Erythroblast (primary cell): ENCODE measurements around the gene ITPR3.

ENCODE experiments used
- DNase-seq, 2 experiments: peaks; one replicate each; lab custom pipeline; 2025; lab: John Stamatoyannopoulos, UW
- GATA1 ChIP-seq: IDR thresholded peaks from 2 replicates; pipeline ENCODE4 v1.6.1; 2011; ENCODE audit warnings: low read depth, mild to moderate bottlenecking, control low read depth, low read length, moderate library complexity
- POLR2A ChIP-seq: IDR thresholded peaks from 2 replicates; pipeline ENCODE4 v1.6.1; 2011; ENCODE audit warnings: mild to moderate bottlenecking, low read length

ITPR3 gene

DNA sequence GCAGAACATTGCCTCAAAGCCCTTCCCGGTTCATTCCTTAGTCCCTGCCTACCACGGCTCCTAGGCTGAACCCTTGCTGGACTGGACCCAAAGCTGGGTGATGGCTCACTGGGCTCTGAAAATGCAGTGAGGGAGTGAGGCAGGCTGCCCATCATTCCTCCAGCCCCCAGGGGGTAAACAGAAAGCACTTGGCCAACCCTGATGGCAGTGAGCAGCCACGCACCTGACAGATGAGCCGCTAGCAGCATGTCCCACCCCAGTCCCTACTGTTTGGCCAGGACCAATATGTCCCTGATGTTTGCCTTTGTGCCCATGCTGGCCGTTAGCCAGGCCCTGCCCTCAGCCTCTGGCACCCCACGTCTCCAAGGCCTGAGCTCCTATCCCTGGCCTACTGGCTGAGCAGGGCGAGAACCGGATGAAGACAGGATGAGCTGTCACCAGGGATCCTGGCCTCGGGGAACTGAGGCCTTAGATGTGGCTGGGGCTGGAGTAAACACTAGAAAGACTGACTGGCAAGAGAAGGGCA, 21.6 kb upstream of the ITPR3 start:
- DNase-seq = no peak
- TF ChIP-seq POLR2A (no peak), GATA1 (no peak)

DNA sequence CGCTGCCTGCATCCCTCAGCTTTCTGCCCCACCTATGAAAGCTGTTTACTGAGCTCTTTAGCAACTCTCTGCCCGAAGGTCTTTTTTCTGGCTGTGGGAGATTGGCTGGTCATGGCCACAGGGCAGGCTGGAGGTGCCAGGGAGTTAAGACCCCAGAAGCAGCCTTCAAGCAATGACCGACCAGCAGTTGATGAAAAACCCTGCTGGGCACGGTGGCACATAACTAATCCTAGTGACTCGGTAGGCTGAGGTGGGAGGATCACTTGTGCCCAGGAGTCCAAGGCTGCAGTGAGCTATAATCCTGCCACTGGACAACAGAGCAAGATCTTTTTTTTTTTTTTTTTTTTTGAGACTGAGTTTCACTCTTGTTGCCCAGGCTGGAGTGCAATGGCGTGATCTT, 20.4 kb upstream of the ITPR3 start:
- no peak for DNase-seq
- no peak for TF ChIP-seq POLR2A
- no peak for TF ChIP-seq GATA1

DNA sequence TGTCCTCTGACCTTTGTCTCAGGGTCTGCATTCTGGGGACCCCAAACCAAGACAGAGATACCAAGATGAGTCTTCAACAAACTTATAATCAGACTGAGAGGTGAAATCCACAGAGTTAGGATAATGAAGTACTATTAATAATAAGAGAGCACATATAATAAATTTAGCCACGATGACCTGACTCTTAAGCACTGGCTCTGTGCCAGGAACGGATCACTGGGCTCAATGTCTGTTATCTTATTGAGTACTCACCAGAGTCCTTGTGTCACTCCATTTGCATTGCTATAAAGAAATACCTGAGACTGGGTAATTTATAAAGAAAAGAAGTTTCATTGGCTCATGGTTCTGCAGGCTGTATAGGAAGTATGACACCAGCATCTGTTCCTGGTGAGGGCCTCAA, 18.9 kb upstream of the ITPR3 start:
- DNase-seq = peak in 1 of 2 experiments; percentile 15
- TF ChIP-seq POLR2A (no peak), GATA1 (no peak)

DNA sequence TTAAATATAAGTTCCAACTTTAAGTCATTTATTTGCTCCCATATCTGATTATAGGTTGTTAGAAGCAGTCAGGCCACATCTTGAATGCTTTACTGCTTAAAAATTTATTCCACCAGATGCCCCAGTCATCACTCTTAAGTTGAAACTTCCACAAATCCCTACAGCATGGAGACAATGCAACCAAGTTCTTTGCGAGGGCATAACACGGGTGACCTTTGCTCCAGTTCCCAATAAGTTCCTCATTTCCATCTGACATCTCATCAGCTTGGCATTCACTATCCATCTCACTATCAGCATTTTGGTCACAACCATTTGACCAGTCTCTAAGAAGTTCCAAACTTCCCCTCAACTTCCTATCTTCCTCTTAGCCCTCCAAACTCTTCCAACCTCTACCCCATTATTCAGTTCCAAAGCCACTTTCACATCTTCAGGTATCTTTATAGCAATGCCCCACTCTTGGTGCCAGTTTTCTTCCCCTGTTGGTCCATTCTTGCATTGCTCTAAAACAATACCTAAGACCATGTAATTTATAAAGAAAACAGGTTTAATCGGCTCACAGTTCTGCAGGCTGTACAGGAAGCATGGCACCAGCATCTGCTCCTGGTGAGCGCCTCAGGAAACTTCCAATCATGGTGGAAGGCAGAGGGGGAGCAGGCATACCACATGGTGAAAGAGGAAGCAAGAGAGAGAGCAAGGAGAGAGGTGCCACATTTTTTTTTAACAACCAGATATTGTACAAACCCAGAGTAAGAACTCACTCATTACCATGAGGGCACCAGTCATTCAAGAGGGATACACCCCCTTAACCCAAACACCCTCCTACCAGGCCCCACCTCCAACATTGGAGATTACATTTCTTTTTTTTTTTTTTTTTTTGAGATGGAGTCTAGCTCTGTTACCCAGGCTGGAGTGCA, 15.9 kb upstream of the ITPR3 start:
- DNase-seq = no peak
- TF ChIP-seq GATA1 (no peak), POLR2A (no peak)

DNA sequence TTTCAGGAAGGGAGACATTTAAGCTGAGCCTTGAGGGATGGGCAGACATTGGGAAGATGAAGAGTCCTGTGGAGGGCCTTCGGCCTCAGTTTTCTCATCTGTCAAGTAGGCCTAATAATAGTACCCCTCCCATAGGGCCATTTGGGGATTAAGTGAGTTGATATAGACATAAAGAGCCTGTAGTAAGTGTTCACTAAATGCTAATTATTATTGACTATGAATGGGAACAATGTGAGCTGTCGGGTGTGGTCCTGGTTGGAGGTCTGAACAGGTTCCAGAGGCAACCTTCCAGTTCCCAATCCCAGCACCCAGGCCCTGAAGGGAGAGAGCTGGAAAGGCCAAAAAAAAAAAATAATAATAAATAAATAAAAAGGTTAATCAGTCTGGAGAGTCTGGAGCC, 14.5 kb upstream of the ITPR3 start:
- no peak for DNase-seq
- no peak for TF ChIP-seq GATA1
- no peak for TF ChIP-seq POLR2A

DNA sequence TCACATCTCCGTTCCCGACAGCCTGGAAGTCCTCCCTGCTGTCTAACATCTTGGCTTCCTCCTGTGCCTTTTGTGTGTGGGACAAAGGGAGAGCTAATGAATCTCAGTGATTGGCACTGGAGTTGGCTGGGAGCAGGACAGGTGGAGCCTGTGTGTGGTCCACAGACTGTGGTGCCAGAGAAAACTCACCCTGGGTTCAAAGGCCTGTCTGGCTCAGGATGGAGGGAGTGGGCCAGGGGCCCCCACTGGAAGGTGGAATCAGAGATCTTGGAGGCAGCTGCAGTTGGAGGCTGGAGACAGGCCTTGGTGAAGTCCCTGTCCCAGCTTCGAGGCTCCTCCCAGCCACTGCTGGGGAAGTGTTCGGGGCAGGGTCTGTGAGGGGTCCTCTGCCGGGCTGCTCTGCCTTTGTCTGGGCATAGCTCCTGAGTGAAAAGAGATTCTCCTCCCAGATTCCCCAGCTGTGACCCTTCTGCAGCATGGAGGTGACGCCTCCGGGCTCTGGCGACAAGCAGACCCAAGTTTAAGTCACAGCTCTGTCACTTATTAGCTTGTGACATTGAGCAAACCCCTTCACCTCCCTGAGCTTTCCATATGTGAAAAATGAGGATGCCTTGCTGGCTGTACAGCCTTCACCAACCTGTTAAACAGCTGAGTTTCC, 13.9 kb upstream of the ITPR3 start:
- DNase-seq = no peak
- no peak for TF ChIP-seq GATA1
- no peak for TF ChIP-seq POLR2A

DNA sequence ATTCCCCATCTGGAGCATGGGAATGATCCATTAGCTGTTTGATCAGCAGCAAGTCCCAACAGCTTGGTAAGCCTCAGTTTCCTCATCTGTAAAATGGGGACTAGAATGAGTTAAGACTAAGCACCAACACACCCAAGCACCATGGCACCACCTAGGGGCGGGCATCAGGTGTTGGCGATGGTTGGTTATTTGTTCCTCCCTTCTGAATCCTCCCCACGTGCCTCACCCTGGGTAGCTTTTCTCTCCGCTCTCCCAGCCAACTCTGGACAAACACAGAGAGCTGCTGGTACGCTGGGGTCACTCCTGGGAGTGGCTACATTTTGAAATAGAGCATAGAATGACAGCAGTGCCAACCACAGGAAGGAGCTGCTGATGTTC, 13.3 kb upstream of the ITPR3 start:
- DNase-seq = peak in 1 of 2 experiments; percentile 14
- TF ChIP-seq GATA1 (no peak), POLR2A (no peak)

DNA sequence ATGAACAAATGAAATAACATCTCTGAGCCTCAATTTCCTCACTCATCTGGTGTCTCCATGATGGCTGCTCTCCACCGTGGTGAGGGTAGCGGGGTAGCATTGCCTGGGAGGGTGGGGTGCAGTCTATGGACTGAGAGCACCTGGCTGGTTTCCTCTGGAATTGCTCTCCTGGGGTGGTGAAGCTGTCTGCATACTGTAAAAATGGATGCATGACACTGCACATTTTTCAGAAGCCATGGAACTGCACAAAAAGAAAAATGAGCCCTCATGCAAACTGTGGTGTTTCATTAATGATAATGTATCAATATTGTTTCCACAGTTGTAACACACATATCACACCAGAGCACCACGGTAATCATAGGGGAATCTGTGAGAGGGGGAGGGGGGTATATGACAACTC, 12.1 kb upstream of the ITPR3 start:
- no peak for DNase-seq
- TF ChIP-seq POLR2A (no peak), GATA1 (no peak)

DNA sequence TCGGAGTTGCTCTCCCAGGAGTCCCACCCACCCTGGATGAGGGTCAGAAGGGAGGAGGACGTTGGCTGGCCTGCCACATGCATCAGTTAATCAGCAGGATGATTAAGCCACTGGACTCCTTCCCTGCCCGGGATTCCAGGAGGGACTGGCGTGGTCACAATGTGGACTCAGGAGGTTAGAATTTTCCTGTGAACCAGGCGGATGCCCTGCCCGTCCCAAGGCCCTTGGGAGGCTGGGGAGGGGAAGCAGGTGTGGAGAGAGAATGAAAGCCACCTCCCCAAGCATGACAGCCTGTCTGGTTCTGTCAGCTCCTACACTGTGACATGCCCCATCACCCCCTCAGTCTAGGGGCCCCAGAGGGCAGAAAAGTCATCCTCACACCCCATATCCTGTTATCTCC, 11.6 kb upstream of the ITPR3 start:
- no peak for DNase-seq
- TF ChIP-seq GATA1 (no peak), POLR2A (no peak)

DNA sequence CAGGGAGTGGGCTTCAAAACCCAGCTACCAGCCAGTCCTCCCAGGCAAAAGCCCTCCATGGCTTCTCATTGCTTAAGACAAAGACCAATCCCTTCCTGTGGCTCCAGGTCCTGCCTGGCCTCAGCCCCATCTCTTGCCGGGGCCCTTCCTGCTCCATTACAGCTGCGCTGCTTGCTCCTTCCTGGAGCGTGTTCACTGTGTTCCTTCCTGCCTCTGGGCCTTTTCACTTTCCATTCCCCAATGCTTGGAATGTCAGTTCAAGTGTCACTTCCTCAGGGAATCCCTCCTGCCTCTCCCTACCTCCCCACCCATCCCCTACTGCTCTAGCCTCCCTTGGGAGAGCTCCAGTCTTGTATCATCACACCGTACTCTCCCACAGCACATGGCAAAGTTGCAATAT, 11.1 kb upstream of the ITPR3 start:
- no peak for DNase-seq
- no peak for TF ChIP-seq POLR2A
- TF ChIP-seq GATA1 = no peak

DNA sequence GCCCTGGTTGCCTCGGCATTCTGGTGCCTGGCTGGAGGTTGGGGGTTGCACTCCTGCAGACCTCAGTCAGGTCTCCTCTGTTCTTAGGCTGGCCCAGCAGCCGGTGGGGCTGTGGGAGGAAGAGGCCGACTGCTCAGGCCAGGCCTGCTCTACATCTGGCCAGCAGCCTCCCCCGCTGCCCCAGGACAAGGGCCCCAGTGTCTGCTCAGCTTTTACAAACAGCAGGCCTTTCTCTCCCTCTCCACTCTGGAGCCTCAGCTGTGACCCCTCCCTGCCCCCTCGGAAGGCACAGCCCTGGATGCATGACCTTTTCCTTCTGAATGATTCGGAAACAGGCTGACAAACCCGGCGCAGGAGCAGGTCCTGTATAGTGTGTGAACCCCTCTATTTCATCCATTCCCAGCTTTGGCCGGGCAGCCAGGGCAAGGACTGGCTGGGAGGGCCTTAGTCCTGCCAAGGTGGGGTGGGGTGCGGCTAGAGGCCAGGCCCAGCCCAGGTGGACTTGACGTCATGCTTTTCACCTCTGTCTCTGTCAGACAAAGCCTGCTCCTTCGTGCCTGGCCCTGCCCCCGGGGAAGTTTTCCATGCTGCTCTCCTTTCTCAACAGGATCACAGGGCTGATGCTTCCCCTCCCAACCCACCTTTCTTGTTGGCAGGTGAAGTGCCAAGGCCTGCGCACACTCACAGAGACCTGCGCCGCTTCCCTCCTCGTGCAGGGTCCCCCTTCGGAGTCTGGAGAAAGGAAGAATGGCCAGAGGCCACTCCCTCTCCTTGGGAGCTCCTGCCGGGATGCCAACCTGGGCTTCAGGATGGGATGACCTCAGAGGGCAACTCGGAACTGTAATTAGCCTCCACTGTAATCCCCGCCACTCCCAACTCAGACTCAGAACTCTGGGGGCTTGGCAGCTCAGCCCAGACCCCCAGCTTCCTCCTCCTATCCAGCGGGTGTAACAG, 10.1 kb upstream of the ITPR3 start:
- no peak for DNase-seq
- TF ChIP-seq POLR2A (no peak), GATA1 (no peak)

DNA sequence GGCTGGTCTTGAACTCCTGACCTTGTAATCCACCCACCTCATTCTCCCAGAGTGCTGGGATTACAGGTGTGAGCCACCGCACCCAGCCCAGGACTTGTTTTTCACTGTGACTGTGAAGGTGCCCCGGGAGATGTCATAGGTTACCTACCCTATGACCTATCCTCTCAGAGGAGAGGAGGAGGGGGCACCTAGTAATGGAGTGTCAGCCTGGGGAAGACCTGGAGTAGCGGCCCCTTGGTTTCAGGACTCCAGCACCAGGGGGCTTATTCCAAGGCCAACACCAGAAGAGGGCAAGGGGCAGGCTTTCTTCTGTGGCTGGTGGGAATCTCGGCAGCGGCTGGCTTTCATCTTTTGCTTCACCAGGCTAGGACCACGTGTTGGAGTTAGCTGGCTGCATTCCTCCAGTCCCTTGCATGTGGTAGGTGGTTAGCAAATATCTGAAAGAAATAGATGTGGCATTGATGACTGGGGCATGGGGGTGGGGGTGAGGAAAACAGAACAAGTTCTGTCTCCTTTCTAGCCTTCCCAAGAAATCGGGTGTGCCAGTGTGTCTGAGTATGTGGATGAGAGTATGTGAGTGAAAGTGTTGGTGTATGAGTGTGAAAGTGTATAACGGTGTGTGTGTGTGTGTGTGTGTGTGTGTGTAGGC, 7.9 kb upstream of the ITPR3 start:
- DNase-seq = no peak
- TF ChIP-seq GATA1 (no peak), POLR2A (no peak)

DNA sequence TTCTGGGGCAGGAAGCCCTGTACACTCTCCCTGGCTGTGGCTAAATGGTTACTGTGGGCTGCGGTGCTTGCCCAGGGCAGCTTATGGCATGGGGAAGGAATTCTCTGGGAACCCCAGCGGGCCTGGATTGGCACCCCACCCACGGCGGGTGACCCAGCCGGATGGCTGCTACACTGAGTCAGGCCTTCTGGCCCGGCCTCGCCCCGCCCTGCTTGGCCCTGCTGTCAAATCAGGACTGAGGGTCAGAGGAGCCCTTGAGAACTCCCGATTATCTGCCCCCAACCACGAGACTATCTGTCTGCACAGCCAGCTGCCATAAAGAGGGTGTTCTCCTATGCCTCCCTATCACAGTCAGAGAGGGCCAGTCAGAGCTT, 7.3 kb upstream of the ITPR3 start:
- peak in 1 of 2 experiments; percentile 19 for DNase-seq
- TF ChIP-seq POLR2A (no peak), GATA1 (no peak)
